HG03460 (cell line): ENCODE measurements around the gene ARL17B.
"Not testable (repeated sequence)": the region's sequence is repeated elsewhere in the genome, so short reads cannot be mapped to it uniquely, and the experiment has no call there.

Experiments used
- ATAC-seq: cut with Tn5 transposase; IDR thresholded peaks from one replicate; pipeline ENCODE4 v1.9.1; 2021; ENCODE audit not compliant: unreplicated experiment

ARL17B gene

GRCh38 chr17:46290906-46291546 lies 70.5 kb downstream of the ARL17B start:
- ATAC-seq = peak; percentile 90

DNA sequence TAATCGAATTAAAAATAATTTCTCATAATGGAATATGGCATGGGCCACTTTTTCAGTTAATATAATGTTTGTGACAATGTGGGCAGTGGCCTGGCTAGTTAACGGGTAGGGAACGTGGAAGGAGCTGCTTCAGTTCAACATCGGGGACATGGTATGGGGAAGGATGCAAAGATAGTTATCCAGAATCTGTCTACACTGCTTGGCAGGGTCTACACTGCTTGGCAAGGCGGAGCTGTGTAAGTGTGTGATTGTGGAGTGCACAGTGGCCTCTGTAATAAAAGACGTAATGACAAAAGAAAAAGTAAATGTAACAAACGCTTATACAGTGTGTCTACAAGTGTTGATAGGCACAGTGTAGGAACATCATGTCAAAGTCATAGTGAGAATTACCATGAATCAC lies 74.0 kb downstream of the ARL17B start:
- ATAC-seq = not testable (repeated sequence)

- ATAC-seq = not testable (repeated sequence)
Observed at GRCh38 chr17:46286764-46287221, 74.8 kb downstream of the ARL17B start.

DNA sequence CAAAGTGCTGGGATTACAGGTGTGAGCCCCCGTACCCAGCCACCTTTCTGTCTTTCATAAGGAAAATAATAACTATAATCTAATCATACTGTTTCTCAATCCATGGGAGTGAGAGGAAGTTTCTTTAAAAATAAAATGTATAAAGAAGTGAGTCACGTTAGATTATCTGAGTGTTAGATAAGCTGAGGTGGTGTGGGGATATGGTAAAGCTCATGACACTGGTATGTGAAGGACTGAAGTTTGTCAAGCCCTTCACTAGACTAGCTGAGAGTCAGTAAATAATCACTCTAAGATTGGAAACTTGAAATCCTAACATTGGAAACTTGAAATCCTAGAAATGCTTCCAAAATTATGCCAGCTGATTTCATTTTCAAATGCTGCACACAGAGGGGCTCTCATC lies 76.1 kb downstream of the ARL17B start:
- ATAC-seq = not testable (repeated sequence)

GRCh38 chr17:46284467-46284866 lies 77.1 kb downstream of the ARL17B start:
- not testable (repeated sequence) for ATAC-seq

GRCh38 chr17:46282635-46283034 lies 78.9 kb downstream of the ARL17B start:
- not testable (repeated sequence) for ATAC-seq

GRCh38 chr17:46281336-46281735 lies 80.2 kb downstream of the ARL17B start:
- not testable (repeated sequence) for ATAC-seq

DNA sequence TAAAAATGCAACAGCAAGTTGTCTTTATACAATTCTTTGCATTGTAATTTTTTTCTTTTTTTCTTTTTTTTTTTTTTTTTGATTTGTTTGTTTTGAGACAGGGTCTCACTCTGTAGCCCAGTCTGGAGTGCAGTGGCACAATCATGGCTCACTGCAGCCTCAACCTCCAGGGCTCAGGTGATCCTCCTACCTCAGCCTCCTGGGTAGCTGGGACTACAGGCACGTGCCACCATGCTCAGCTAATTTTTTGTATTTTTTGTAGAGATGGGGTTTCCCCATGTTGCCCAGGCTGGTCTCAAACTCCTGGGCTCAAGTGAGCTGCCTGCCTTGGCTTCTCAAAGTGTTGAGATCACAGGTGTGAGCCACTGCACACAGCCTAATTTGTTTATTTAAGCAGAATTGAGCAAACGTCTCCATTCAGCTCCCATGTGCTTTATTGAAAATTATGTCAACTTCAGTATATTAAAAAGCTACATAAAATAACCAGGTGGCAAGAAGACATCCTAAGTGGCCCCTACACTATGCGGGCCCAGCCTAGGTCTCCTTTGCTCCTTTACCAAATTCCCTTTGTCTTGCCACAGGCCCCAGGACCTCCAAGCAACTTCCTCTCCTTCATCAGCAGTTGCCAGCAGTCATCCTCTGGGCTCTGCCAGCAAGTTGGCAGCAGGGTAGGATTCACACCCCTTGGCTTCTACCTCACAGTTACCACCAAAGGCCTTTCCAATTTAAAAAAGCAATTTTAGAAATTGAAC lies 84.7 kb downstream of the ARL17B start:
- not testable (repeated sequence) for ATAC-seq

DNA sequence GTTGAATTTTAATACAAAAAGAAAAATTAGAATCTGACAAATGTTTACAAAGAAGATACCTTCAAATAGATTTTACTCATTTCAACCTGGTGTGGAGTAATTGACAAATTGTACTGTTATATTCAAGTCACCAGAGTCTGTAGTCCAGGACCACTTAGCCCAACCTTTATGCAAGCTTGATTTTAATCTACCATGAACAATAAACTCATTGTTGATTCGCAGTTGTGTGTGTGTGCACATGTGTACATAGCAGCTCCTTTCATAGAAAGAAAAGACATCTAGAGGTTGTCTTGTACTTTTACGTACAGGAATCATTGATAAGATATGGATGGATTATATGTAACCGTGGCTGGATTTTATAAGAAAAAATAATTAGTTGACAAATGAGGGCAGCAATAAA lies 87.3 kb downstream of the ARL17B start:
- no peak for ATAC-seq

- no peak for ATAC-seq
Observed at GRCh38 chr17:46273541-46274236, 87.9 kb downstream of the ARL17B start.

GRCh38 chr17:46270032-46270431 lies 91.5 kb downstream of the ARL17B start:
- ATAC-seq = no peak

- ATAC-seq = peak; percentile 62
Observed at GRCh38 chr17:46266656-46267544, 94.7 kb downstream of the ARL17B start.

DNA sequence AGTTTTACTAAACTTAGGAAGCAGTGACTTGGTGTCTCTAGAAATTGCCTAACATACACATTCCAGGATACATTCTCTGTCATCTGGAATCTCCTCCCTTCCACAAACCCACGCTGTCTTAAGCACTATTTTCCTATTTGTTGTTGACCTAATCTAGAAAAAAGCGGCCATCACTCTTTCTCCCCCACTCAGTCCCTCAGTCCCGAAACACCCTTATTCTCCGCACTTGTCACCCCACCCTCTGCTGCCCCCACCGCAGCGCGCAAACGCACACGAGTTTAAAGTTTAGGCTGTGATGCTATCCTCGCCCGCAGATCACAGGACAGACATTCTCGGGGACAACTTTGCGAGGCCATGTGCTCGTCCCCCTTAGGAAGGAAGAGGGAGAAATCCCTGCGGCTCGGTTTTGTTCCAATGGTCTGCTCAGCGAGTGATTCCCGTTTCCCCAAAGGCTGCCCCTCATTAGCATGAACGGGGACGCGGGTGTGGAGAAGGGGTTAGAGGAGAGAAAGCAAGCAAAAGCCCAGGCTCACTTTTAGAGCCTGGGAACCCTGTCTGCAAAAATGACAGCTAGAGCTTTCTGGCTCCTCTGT lies 95.4 kb downstream of the ARL17B start:
- ATAC-seq = not testable (repeated sequence)

- no peak for ATAC-seq
Observed at GRCh38 chr17:46264456-46265198, 96.9 kb downstream of the ARL17B start.

GRCh38 chr17:46262271-46262670 lies 99.3 kb downstream of the ARL17B start:
- no peak for ATAC-seq

DNA sequence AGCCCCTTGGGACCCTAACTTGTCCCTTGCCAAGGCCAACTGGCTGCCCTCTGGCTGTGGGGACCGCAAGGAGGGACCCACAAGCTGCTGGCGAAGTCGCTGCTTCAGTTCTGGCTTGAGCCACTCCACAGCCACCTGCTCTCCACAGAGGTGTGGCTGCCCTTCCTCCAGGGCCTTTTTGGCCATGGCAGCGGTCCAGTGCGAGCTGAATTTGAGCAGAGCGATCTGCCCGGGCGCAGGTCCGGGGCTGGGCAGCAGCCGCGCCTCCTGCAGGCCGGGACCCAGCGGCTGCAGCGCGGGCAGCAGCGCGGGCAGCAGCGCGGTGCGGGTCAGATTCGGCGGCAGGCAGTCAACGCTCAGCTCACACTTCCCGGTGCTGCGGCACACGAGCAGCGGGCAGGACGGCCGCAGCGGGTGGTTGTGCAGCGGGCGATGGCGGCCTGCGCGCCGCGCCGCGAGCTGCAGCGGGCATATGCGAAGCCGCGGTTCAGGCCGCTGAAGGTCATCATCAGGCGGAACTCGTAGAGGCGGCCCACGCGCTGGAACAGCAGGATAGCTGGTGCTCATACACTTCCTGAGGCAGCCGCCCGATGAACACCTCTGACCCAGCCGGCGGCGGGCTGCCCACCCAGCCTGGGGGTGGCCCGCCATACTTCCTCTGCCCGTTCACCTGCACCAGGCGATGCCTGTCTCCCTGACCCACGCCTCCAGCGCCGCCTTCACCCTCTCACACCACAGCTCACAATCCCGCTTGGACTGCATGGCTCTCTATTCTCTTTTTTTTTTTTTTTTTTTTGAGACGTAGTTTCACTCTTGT lies 101.5 kb downstream of the ARL17B start:
- ATAC-seq = not testable (repeated sequence)

- ATAC-seq = not testable (repeated sequence)
Observed at GRCh38 chr17:46256369-46256768, 105.2 kb downstream of the ARL17B start.

DNA sequence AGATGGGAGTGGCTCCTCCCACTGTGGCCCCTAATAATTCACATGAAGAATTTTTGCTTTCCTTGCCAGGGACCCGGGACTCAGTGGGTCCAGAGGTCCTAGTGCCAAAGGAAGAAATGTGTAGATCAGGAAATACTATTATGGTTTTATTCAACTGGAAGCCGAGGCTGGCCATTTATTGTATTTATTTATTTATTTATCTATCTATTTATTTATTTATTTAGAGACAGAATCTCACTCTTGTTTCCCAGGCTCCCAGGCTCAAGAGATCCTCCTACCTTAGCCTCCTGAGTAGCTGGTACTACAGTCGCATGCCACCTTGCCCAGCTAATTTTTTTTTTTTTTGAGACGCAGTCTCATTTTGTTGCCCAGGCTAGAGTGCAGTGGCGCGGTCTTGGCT lies 107.4 kb downstream of the ARL17B start:
- ATAC-seq = not testable (repeated sequence)

DNA sequence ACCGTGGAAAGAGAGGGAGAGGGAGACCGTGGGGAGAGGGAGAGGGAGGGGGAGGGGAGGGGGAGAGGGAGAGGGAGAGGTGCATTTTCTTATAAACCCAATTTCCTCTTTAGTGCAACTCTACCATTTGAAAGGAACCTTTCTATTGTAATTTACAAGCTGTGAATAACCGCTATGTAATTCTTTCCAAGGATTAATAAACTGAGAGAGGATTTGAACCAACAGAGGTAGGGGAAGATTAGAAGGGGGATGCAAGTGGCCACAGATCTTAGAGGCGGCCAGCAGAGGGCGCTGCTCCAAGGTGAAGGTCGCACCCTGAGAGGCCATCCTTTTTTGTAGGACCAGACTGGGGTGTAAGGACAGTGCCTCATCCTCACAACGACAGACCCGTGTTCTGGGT lies 107.8 kb downstream of the ARL17B start:
- not testable (repeated sequence) for ATAC-seq
